ENCODE measurements around the gene CAP2.

DNA sequence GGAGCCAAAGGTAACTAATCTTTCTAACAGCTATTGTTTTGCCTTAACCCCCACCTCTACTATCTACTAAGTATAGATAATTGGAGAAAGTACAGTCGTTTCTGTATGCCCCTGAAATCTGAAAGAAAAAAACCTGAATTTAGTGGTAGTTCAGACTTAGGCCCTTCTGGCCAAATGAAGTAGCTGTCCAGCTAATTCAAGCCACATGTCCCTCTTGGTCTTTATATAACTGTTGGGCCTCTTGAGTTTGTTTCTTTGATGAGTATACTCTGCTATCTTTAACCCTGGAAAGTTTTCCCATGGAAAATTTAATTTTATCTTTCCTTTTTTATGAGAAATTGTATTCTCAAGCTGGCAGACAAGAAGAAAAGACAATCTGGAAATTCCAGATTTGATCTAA is 133.7 kb downstream of the CAP2 start:
- TF ChIP-seq, protein P1, sequence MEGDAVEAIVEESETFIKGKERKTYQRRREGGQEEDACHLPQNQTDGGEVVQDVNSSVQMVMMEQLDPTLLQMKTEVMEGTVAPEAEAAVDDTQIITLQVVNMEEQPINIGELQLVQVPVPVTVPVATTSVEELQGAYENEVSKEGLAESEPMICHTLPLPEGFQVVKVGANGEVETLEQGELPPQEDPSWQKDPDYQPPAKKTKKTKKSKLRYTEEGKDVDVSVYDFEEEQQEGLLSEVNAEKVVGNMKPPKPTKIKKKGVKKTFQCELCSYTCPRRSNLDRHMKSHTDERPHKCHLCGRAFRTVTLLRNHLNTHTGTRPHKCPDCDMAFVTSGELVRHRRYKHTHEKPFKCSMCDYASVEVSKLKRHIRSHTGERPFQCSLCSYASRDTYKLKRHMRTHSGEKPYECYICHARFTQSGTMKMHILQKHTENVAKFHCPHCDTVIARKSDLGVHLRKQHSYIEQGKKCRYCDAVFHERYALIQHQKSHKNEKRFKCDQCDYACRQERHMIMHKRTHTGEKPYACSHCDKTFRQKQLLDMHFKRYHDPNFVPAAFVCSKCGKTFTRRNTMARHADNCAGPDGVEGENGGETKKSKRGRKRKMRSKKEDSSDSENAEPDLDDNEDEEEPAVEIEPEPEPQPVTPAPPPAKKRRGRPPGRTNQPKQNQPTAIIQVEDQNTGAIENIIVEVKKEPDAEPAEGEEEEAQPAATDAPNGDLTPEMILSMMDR (IDR thresholded peaks at IDR 0.05) = no peak
- TF ChIP-seq POLR2A (IDR thresholded peaks at IDR 0.05) = no peak

All from breast epithelium (tissue), 3 donors.